Mesenchymal stem cell (in vitro differentiated cells and primary cell): ENCODE data around the gene RBKS.

Source experiments
- DNase-seq: peaks from one replicate; pipeline ENCODE4 v3.0.0-alpha.2; 2013
- H2AFZ ChIP-seq: one replicate; pipeline ENCODE4 v1.6.1; 2013; ENCODE audit warnings: low read depth, mild to moderate bottlenecking, control low read depth, inconsistent platforms, low read length, moderate library complexity
- H2AK5ac ChIP-seq: 2 replicates; pipeline ENCODE4 v1.6.1; 2013; ENCODE audit warnings: low read length, moderate library complexity, mild to moderate bottlenecking, inconsistent platforms; ENCODE audit not compliant: severe bottlenecking
- H2BK120ac ChIP-seq: one replicate; pipeline ENCODE4 v1.6.1; 2013; ENCODE audit warnings: low read depth, mild to moderate bottlenecking, inconsistent platforms, low read length, moderate library complexity
- H2BK12ac ChIP-seq, 2 experiments: one replicate each; pipeline ENCODE4 v1.6.1; 2013; ENCODE audit warnings: inconsistent platforms in 2 of 2, low read length in 2 of 2, mild to moderate bottlenecking in 2 of 2, moderate library complexity in 2 of 2, control low read depth in 1 of 2
- H2BK15ac ChIP-seq: one replicate; pipeline ENCODE4 v1.6.1; 2013; ENCODE audit warnings: mild to moderate bottlenecking, low read depth, inconsistent platforms; ENCODE audit not compliant: poor library complexity, severe bottlenecking
- H2BK5ac ChIP-seq: 2 replicates; pipeline ENCODE4 v1.6.1; 2013; ENCODE audit warnings: low read depth, mild to moderate bottlenecking, low read length, control low read depth, inconsistent platforms; ENCODE audit not compliant: poor library complexity, severe bottlenecking
- H3K14ac ChIP-seq, 2 experiments: one replicate each; pipeline ENCODE4 v1.6.1; 2013; ENCODE audit warnings: inconsistent platforms in 2 of 2, low read length in 2 of 2, control low read depth in 1 of 2, mild to moderate bottlenecking in 1 of 2, moderate library complexity in 1 of 2
- H3K18ac ChIP-seq, 2 experiments: one replicate each; pipeline ENCODE4 v1.6.1; 2013; ENCODE audit warnings: inconsistent platforms in 2 of 2, low read length in 2 of 2, control low read depth in 1 of 2, low read depth in 1 of 2, mild to moderate bottlenecking in 1 of 2
- H3K23ac ChIP-seq, 2 experiments: one replicate each; pipeline ENCODE4 v1.6.1; 2013; ENCODE audit warnings: inconsistent platforms in 2 of 2, low read length in 2 of 2, mild to moderate bottlenecking in 2 of 2, moderate library complexity in 2 of 2, control low read depth in 1 of 2
- H3K27ac ChIP-seq: 2 replicates; pipeline ENCODE4 v1.5.1; 2013; ENCODE audit warnings: mild to moderate bottlenecking, moderate library complexity, low read length, control low read depth, inconsistent platforms; ENCODE audit not compliant: poor library complexity, severe bottlenecking
- H3K27me3 ChIP-seq, 2 experiments: 2 replicates each; pipeline versions ENCODE4 v1.6.1 to v1.7.0; 2013; ENCODE audit warnings: low read length in 2 of 2, mild to moderate bottlenecking in 2 of 2, moderate library complexity in 2 of 2, control low read depth in 1 of 2, inconsistent platforms in 1 of 2; ENCODE audit not compliant: control insufficient read depth in 1 of 2, insufficient read depth in 1 of 2
- H3K36me3 ChIP-seq, 2 experiments: 2 replicates each; pipeline versions ENCODE4 v1.6.1 to v1.7.0; 2013; ENCODE audit warnings: low read length in 2 of 2, control low read depth in 1 of 2, inconsistent platforms in 1 of 2, low read depth in 1 of 2, mild to moderate bottlenecking in 1 of 2; ENCODE audit not compliant: insufficient read depth in 2 of 2, control insufficient read depth in 1 of 2
- H3K4ac ChIP-seq, 2 experiments: one replicate each; pipeline ENCODE4 v1.6.1; 2013; ENCODE audit warnings: inconsistent platforms in 2 of 2, low read length in 2 of 2, mild to moderate bottlenecking in 2 of 2, moderate library complexity in 2 of 2, control low read depth in 1 of 2, low read depth in 1 of 2
- H3K4me1 ChIP-seq: 2 replicates; pipeline ENCODE4 v1.6.1; 2013; ENCODE audit warnings: low read depth, low read length, control low read depth; ENCODE audit not compliant: control insufficient read depth, insufficient read depth
- H3K4me2 ChIP-seq: 2 replicates; pipeline ENCODE4 v1.6.1; 2013; ENCODE audit warnings: low read length, mild to moderate bottlenecking, inconsistent platforms; ENCODE audit not compliant: poor library complexity, severe bottlenecking
- H3K4me3 ChIP-seq, 2 experiments: 2 replicates each; pipeline versions ENCODE4 v1.5.1 to v1.7.0; 2013; ENCODE audit warnings: low read length in 2 of 2, mild to moderate bottlenecking in 2 of 2, control low read depth in 1 of 2, low read depth in 1 of 2; ENCODE audit not compliant: insufficient read depth in 1 of 2
- H3K79me1 ChIP-seq: replicated peaks from 2 replicates; pipeline ENCODE4 v1.6.1; 2013; ENCODE audit warnings: mild to moderate bottlenecking, control low read depth, low read length, inconsistent platforms; ENCODE audit not compliant: poor library complexity, severe bottlenecking
- H3K9ac ChIP-seq: 2 replicates; pipeline ENCODE4 v1.7.0; 2013; ENCODE audit warnings: mild to moderate bottlenecking, low read length, moderate library complexity
- H3K9me3 ChIP-seq: 2 replicates; pipeline ENCODE4 v1.7.0; 2013; ENCODE audit warnings: mild to moderate bottlenecking, low read length; ENCODE audit not compliant: control insufficient read depth
- H4K8ac ChIP-seq: one replicate; pipeline ENCODE4 v1.6.1; 2013; ENCODE audit warnings: inconsistent platforms, mild to moderate bottlenecking, low read length, moderate library complexity
- H4K91ac ChIP-seq: one replicate; pipeline ENCODE4 v1.6.1; 2013; ENCODE audit warnings: mild to moderate bottlenecking, low read length, inconsistent platforms
- WGBS: methylation state at CpG from one replicate; pipeline ENCODE4 v1.1.7; 2013; ENCODE audit warnings: mixed read lengths; 5-methylcytosine and 5-hydroxymethylcytosine counted together

Gene RBKS

DNA sequence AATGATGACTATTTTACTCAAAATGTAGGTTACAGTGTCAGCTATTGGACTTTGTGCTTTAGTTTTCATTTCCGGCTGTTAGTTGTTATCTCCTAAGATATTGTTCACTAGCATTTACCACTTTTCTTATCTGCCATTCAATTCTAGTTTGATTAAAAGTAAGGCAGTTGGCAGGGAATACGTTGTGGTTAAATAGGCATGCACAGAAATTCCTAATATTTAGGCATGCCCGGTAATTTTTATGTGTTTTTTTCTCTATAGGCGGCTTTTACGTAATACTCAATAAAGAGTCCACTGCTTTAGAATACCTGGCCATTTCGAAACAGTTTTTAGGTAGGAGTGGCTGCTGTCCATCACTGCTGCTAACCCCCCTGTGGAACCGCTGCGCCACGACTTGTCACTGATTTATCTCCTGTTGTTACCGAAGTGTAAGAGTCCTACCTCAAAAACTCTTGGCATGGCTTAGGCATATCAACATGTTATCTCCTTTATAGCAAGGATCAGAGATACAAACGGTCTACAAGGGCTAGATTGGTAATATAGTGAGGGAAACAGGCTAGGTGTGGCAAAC lies 39.8 kb upstream of the RBKS start:
- no peak overlapping the region for H3K4ac ChIP-seq

GRCh38 chr2:27925766-27926472 lies 35.7 kb upstream of the RBKS start:
- H2BK15ac ChIP-seq, result no peak overlapping the region
- H3K79me1 ChIP-seq, result peaks cover 21% of the 10 kb centered on the region
- 97% methylated on average over 4 of the region's 4 CpGs for WGBS
- no peak overlapping the region for H2BK12ac ChIP-seq
- peak overlapping the region; percentile 94 for H2AK5ac ChIP-seq
- H3K4me2 ChIP-seq, result no peak overlapping the region
- no peak overlapping the region for H3K23ac ChIP-seq
- no peak overlapping the region for H3K9ac ChIP-seq
- H3K18ac ChIP-seq, result no peak overlapping the region
- no peak overlapping the region for H2BK120ac ChIP-seq
- H3K36me3 ChIP-seq, result peaks cover 0 to 15% of the 10 kb centered on the region in 2 experiments
- no peak overlapping the region for H4K91ac ChIP-seq
- H3K14ac ChIP-seq, result peak overlapping the region in 1 of 2 experiments; percentile 65
- H2BK5ac ChIP-seq, result no peak overlapping the region
- H3K4me3 ChIP-seq, result no peak overlapping the region
- no peaks in the 10 kb centered on the region for H3K9me3 ChIP-seq
- no peaks in the 10 kb centered on the region for H3K27me3 ChIP-seq
- no peak for DNase-seq
- no peak overlapping the region for H2AFZ ChIP-seq
- peaks cover 5% of the 10 kb centered on the region for H3K4me1 ChIP-seq
- no peak overlapping the region for H3K27ac ChIP-seq
- H3K4ac ChIP-seq, result no peak overlapping the region
- no peak overlapping the region for H4K8ac ChIP-seq

More for the DNA sequence above, 39.8 kb upstream of the RBKS start:
- Histone ChIP-seq H3K27me3 (no peaks in the 10 kb centered on the region), H3K14ac (no peak overlapping the region), H4K8ac (no peak overlapping the region), H3K4me2 (no peak overlapping the region), H3K9ac (no peak overlapping the region), H3K23ac (no peak overlapping the region), H3K9me3 (no peaks in the 10 kb centered on the region), H3K79me1 (peaks cover 17% of the 10 kb centered on the region), H2BK12ac (no peak overlapping the region), H3K4me3 (no peak overlapping the region), H3K27ac (no peak overlapping the region), H2BK15ac (no peak overlapping the region), H2AK5ac (peak overlapping the region; percentile 18), H2AFZ (no peak overlapping the region), H2BK120ac (no peak overlapping the region), H2BK5ac (no peak overlapping the region), H3K36me3 (peaks cover 0 to 30% of the 10 kb centered on the region in 2 experiments), H3K4me1 (peaks cover 2% of the 10 kb centered on the region), H3K18ac (no peak overlapping the region), H4K91ac (no peak overlapping the region)
- no peak for DNase-seq
- 86% methylated on average over 10 of the region's 11 CpGs for WGBS

GRCh38 chr2:27922842-27923241 lies 32.7 kb upstream of the RBKS start:
- Histone ChIP-seq H3K4ac (no peak overlapping the region), H3K9me3 (no peaks in the 10 kb centered on the region), H3K27me3 (no peaks in the 10 kb centered on the region), H3K9ac (no peak overlapping the region), H2AK5ac (no peak overlapping the region), H3K36me3 (peaks cover 0 to 5% of the 10 kb centered on the region in 2 experiments), H2BK12ac (no peak overlapping the region), H3K23ac (no peak overlapping the region), H3K4me1 (peaks cover 5% of the 10 kb centered on the region), H2BK5ac (no peak overlapping the region), H2BK15ac (no peak overlapping the region), H4K91ac (no peak overlapping the region), H2BK120ac (no peak overlapping the region), H3K14ac (no peak overlapping the region), H3K18ac (no peak overlapping the region), H3K4me3 (no peak overlapping the region), H3K27ac (peak overlapping the region; percentile 92), H3K4me2 (no peak overlapping the region), H4K8ac (no peak overlapping the region), H2AFZ (no peak overlapping the region), H3K79me1 (peaks cover 15% of the 10 kb centered on the region)
- WGBS, result no CpG with 5 or more reads among the region's 1 CpG
- DNase-seq, result no peak

DNA sequence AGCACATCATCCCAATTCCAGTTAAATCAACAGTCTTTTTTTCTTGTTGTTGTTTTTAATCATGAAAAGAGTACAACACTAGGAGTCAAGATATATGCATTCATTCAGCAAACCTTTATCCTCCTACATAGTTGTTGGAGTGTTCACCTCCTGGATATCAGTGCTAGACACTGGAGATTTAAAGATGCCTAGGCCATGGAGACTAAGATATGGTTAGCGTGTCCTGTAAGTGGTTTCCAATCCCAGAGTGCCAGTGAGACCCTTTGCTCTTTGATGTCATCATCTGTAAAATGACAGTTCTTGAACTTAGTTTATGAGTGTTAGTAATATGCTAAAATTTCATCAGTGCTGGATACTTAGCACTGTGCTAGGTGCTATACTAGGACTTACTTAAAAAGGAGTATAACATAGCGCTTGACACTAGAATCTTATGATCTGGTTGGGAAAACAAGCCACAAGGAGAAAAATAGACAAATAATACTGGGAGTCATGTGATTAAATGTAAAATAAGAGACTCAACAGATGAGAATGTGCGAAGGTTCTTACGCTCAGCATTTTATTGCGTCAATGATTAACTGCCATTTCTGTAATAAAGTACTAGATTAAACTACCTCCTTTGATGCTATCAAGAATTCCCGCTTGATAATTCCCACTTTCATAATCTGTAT lies 31.8 kb upstream of the RBKS start:
- Histone ChIP-seq H3K18ac (no peak overlapping the region), H3K4ac (no peak overlapping the region), H3K4me2 (no peak overlapping the region), H3K79me1 (peaks cover 20% of the 10 kb centered on the region), H2BK120ac (no peak overlapping the region), H3K36me3 (peaks cover 0 to 5% of the 10 kb centered on the region in 2 experiments), H3K23ac (no peak overlapping the region), H3K4me1 (peaks cover 5% of the 10 kb centered on the region), H4K8ac (no peak overlapping the region), H4K91ac (no peak overlapping the region), H2BK15ac (no peak overlapping the region), H3K27ac (peak overlapping the region; percentile 74), H2AK5ac (no peak overlapping the region), H2BK12ac (no peak overlapping the region), H2AFZ (no peak overlapping the region), H3K27me3 (no peaks in the 10 kb centered on the region), H2BK5ac (no peak overlapping the region), H3K4me3 (no peak overlapping the region), H3K9me3 (no peaks in the 10 kb centered on the region), H3K9ac (no peak overlapping the region), H3K14ac (no peak overlapping the region)
- WGBS, result 50% methylated on average over 2 of the region's 6 CpGs
- no peak for DNase-seq
